PC-3 (cell line): ENCODE data around the gene IQCK. TPM values are rescaled to one million over a fixed set of nuclear protein-coding genes. Genes with fewer than 3 reads are reported as not detected.
A peak's percentile ranks its signal among the peaks of the same experiment; 100 is the strongest.

ENCODE experiments used
- ATAC-seq: fragments of 200-7000 bp; cut with Tn5 transposase; 2 replicates; pipeline ENCODE4 v1.9.1; 2020; ENCODE audit warnings: mild to moderate bottlenecking, moderate library complexity
- BruUV-seq: library from RNA; stranded (reverse); fragments of 400-500 nt; replicated peaks from 2 replicates; lab custom pipeline; 2021; lab: Mats Ljungman, UMichigan
- CTCF ChIA-PET: fragments of 300-600 bp; sonication (Branson Sonifier 250); formaldehyde crosslinking; loops from one replicate; lab custom pipeline; 2022; ENCODE audit warnings: antibody characterized with exemption; lab: Charles Lee
- POLR2A ChIA-PET: fragments of 300-600 bp; sonication (Branson Sonifier 250); formaldehyde crosslinking; loops from one replicate; lab custom pipeline; 2022; ENCODE audit warnings: antibody characterized with exemption; ENCODE audit not compliant: unreplicated experiment; lab: Charles Lee
- DNase-seq: peaks from one replicate; pipeline ENCODE4 v3.0.0-alpha.2; 2015
- H2AFZ ChIP-seq: fragments of 300-600 bp; sonication (generic); 2 replicates; pipeline ENCODE4 v1.6.0; 2016; ENCODE audit warnings: antibody characterized with exemption, low read length
- H3F3A ChIP-seq: fragments of 300-600 bp; sonication (generic); one replicate; pipeline ENCODE4 v1.6.0; 2017; ENCODE audit warnings: antibody characterized with exemption, low read length, control low read depth, mild to moderate bottlenecking; ENCODE audit not compliant: unreplicated experiment
- H3K27ac ChIP-seq: fragments of 300-600 bp; sonication (generic); 2 replicates; pipeline ENCODE4 v1.5.1; 2016; ENCODE audit warnings: mild to moderate bottlenecking, low read length
- H3K27me3 ChIP-seq: fragments of 300-600 bp; sonication (generic); 2 replicates; pipeline ENCODE4 v1.6.1; 2016; ENCODE audit warnings: low read length, mixed read lengths
- H3K36me3 ChIP-seq: fragments of 300-600 bp; sonication (generic); 2 replicates; pipeline ENCODE4 v1.6.1; 2016; ENCODE audit warnings: low read depth, mixed run types, low read length, mixed read lengths
- H3K4me1 ChIP-seq: fragments of 300-600 bp; sonication (generic); 2 replicates; pipeline ENCODE4 v1.5.1; 2016; ENCODE audit warnings: low read length; ENCODE audit not compliant: insufficient read depth
- H3K4me2 ChIP-seq: fragments of 300-600 bp; sonication (generic); 2 replicates; pipeline ENCODE4 v1.6.0; 2016; ENCODE audit warnings: low read length
- H3K4me3 ChIP-seq: fragments of 300-600 bp; sonication (generic); 2 replicates; pipeline ENCODE4 v1.5.1; 2016; ENCODE audit warnings: mild to moderate bottlenecking, low read length, mixed read lengths
- H3K79me2 ChIP-seq: fragments of 300-600 bp; sonication (generic); 2 replicates; pipeline ENCODE4 v1.6.1; 2017; ENCODE audit warnings: low read length, mixed read lengths
- H3K9ac ChIP-seq: fragments of 300-600 bp; sonication (generic); 2 replicates; pipeline ENCODE4 v1.6.0; 2016; ENCODE audit warnings: mild to moderate bottlenecking, low read length
- H3K9me2 ChIP-seq: fragments of 300-600 bp; sonication (generic); replicated peaks from 2 replicates; pipeline ENCODE4 v1.6.1; 2016; ENCODE audit warnings: mixed run types, low read length, mixed read lengths
- H3K9me3 ChIP-seq: fragments of 300-600 bp; sonication (generic); 2 replicates; pipeline ENCODE4 v1.6.1; 2016; ENCODE audit warnings: low read length, mixed read lengths
- H4K20me1 ChIP-seq: fragments of 300-600 bp; sonication (generic); 2 replicates; pipeline ENCODE4 v1.6.1; 2016; ENCODE audit warnings: low read length, mixed read lengths
- CTCF ChIP-seq: fragments of 300-600 bp; sonication (generic); conservative IDR thresholded peaks from 2 replicates; pipeline ENCODE4 v1.5.1; 2017; ENCODE audit warnings: antibody characterized with exemption, low read depth, mild to moderate bottlenecking, low read length
- EZH2 ChIP-seq: fragments of 300-600 bp; sonication (generic); IDR thresholded peaks from one replicate; pipeline ENCODE4 v1.6.1; 2017; ENCODE audit warnings: antibody characterized with exemption, mild to moderate bottlenecking, low read length; ENCODE audit not compliant: unreplicated experiment
- EZH2phosphoT487 ChIP-seq: fragments of 300-600 bp; sonication (generic); IDR thresholded peaks from 2 replicates; pipeline ENCODE4 v1.6.1; 2018; ENCODE audit warnings: mild to moderate bottlenecking, antibody characterized with exemption, low read length, borderline replicate concordance
- intact Hi-C: fragments of 100-400 bp; cut with micrococcal nuclease; formaldehyde crosslinking; loops from 2 replicates; pipeline ENCODE4 v1.9.0; 2023
- total RNA-seq: library from RNA; depleted of rRNA; stranded (reverse); fragments of >200 nt; gene quantifications from 2 replicates; pipeline ENCODE4 v1.2.3, GENCODE V29; 2014

IQCK gene
- total RNA-seq, 1 experiment from 2014 or later, result 8.9 TPM

GRCh38 chr16:19882646-19883045, 164.6 kb downstream of the IQCK start:
- Histone ChIP-seq H3K36me3 (no peaks in the 10 kb centered on the region), H3K27me3 (no peaks in the 10 kb centered on the region), H3K9me3 (no peaks in the 10 kb centered on the region), H4K20me1 (no peaks in the 10 kb centered on the region), H3K27ac (no peak overlapping the region), H3K9me2 (no peaks in the 10 kb centered on the region), H2AFZ (no peak overlapping the region), H3F3A (no peaks in the 10 kb centered on the region), H3K4me3 (peak overlapping the region; percentile 83; the same call in 1 of the 2 replicates), H3K9ac (no peak overlapping the region), H3K79me2 (peaks cover 27% of the 10 kb centered on the region; the same call in 1 of the 2 replicates), H3K4me1 (peaks cover 4% of the 10 kb centered on the region; the same call in 1 of the 2 replicates), H3K4me2 (peak overlapping the region; percentile 84)
- no TSS peak for BruUV-seq
- TF ChIP-seq EZH2 (no peak), EZH2phosphoT487 (no peak), CTCF (no peak)
- intact Hi-C loops, result no loop called here
- POLR2A ChIA-PET, result no interaction called here
- ATAC-seq (no peak), DNase-seq (no peak)
- CTCF ChIA-PET, result no interaction called here

- DNase-seq, result no peak
- no peaks in the 10 kb centered on the region for H3K36me3 ChIP-seq
- no peaks in the 10 kb centered on the region for H3K9me2 ChIP-seq
- H3K9ac ChIP-seq, result no peak overlapping the region; the same call in 1 of the 2 replicates
- 0 out of 2 replicates have a peak overlapping the region, but pooled peaks have one; percentile 42 for H2AFZ ChIP-seq
- H3K9me3 ChIP-seq, result no peaks in the 10 kb centered on the region
- H3K79me2 ChIP-seq, result peaks cover 27% of the 10 kb centered on the region; the same call in 1 of the 2 replicates
- intact Hi-C loops, result no loop called here
- H3K27me3 ChIP-seq, result no peaks in the 10 kb centered on the region
- peak overlapping the region; percentile 84 for H3K4me2 ChIP-seq
- no peak for TF ChIP-seq EZH2phosphoT487
- no peak for TF ChIP-seq CTCF
- TF ChIP-seq EZH2, result no peak
- H3K27ac ChIP-seq, result no peak overlapping the region
- no peaks in the 10 kb centered on the region for H4K20me1 ChIP-seq
- peak overlapping the region; percentile 83 for H3K4me3 ChIP-seq
- H3F3A ChIP-seq, result no peaks in the 10 kb centered on the region
- ChIA-PET POLR2A (no interaction called here), CTCF (no interaction called here)
- H3K4me1 ChIP-seq, result peaks cover 4% of the 10 kb centered on the region; the same call in 1 of the 2 replicates
- no TSS peak for BruUV-seq
- peak; percentile 27; the same call in 1 of the 2 replicates for ATAC-seq
Measured at GRCh38 chr16:19883296-19883965, 165.4 kb downstream of the IQCK start.
